ENCODE data around the gene ZSCAN31. TPM values are rescaled to one million over a fixed set of nuclear protein-coding genes. Genes with fewer than 3 reads are reported as not detected.
A peak's percentile ranks its signal among the peaks of the same experiment; 100 is the strongest.
"Not testable (repeated sequence)": the region's sequence is repeated elsewhere in the genome, so short reads cannot be mapped to it uniquely, and the experiment has no call there.

The ZSCAN31 gene
- total and polyA plus RNA-seq, 4 donors, result 8.3 to 19.9 (median 15.0) TPM

DNA sequence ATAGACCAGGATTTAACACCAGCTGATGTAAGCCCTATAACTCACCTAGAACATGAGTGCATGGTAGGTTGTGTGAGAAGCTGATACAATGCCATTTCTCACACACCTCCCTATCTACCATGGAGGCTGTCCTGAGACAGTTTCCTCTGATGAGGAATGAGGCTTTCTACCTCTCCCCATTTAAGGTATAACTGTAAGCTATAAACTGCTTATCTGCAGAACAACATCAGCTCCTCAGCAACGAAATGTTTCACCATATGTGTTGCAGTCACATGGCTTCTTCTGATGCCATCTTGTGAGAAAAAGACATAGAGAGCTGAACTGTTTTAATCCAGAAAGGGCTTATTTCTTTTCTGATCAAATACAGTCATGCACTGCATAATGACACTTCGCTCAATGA lies 34.5 kb upstream of the ZSCAN31 start:
- Histone ChIP-seq H3K4me3 (ENCODE audit: low read depth, low read length) (no peak overlapping the region), H3K36me3 (ENCODE audit: control insufficient read depth, insufficient read depth, low read length) (peaks cover 7% of the 10 kb centered on the region), H3K4me1 (ENCODE audit: control insufficient read depth, insufficient read depth, low read length) (no peaks in the 10 kb centered on the region), H3K27ac (ENCODE audit: low read depth, low read length) (no peak overlapping the region), H3K9me3 (ENCODE audit: control insufficient read depth, insufficient read depth, low read length) (no peaks in the 10 kb centered on the region), H3K27me3 (ENCODE audit: control insufficient read depth, insufficient read depth, low read length) (no peaks in the 10 kb centered on the region)
- no peak for DNase-seq (ENCODE audit: low read depth in 4 of 6, low spot score in 6 of 6)
- no CpG with 5 or more reads among the region's 2 CpGs for WGBS (ENCODE audit: insufficient coverage)

DNA sequence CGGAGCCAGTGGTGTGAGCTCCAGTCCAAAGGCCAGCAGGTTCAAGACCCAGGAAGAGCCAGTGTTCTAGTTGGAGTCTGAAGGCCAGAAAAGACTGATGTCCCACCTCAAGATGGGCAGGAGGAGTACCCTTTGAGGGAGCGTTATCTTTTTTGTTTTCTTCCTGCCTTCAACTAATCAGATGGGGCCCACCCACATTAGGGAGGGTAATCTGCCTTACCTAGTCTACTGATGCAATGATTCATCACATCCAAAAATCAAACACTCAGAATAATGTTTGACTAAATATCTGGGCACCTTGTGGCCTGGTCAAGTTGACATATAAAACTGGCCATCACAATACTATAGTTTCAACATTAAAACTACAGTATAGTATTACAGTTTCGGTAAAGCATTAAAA lies 33.5 kb upstream of the ZSCAN31 start:
- no peak overlapping the region for H3K4me3 ChIP-seq (ENCODE audit: low read depth, low read length)
- peaks cover 11% of the 10 kb centered on the region for H3K36me3 ChIP-seq (ENCODE audit: control insufficient read depth, insufficient read depth, low read length)
- H3K4me1 ChIP-seq (ENCODE audit: control insufficient read depth, insufficient read depth, low read length), result no peaks in the 10 kb centered on the region
- no peaks in the 10 kb centered on the region for H3K27me3 ChIP-seq (ENCODE audit: control insufficient read depth, insufficient read depth, low read length)
- DNase-seq (ENCODE audit: low read depth in 4 of 6, low spot score in 6 of 6), result no peak
- H3K27ac ChIP-seq (ENCODE audit: low read depth, low read length), result no peak overlapping the region
- WGBS (ENCODE audit: insufficient coverage), result 100% methylated on average over 1 of the region's 3 CpGs
- no peaks in the 10 kb centered on the region for H3K9me3 ChIP-seq (ENCODE audit: control insufficient read depth, insufficient read depth, low read length)

DNA sequence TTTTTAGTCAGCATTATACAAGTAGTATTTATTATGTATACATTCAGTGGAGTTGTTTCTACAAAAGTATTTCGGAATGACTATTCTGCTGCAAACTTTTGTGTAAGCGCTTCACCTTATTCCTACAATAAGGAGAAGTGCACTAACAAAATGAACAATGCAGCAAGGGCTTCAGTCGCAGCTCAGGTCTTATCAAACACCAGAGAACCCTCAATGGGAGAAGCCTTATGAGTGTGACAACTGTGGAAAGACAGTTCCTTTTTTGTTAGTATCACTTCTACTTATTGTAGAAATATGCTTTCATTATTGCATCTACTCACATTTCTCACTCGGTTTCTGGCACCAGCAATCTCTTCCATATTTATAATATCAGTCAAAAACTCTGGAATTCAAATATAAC lies 32.6 kb upstream of the ZSCAN31 start:
- no peak overlapping the region for H3K27ac ChIP-seq (ENCODE audit: low read depth, low read length)
- H3K4me1 ChIP-seq (ENCODE audit: control insufficient read depth, insufficient read depth, low read length), result no peaks in the 10 kb centered on the region
- no peak overlapping the region for H3K4me3 ChIP-seq (ENCODE audit: low read depth, low read length)
- no peaks in the 10 kb centered on the region for H3K9me3 ChIP-seq (ENCODE audit: control insufficient read depth, insufficient read depth, low read length)
- H3K27me3 ChIP-seq (ENCODE audit: control insufficient read depth, insufficient read depth, low read length), result no peaks in the 10 kb centered on the region
- no CpG with 5 or more reads among the region's 4 CpGs for WGBS (ENCODE audit: insufficient coverage)
- H3K36me3 ChIP-seq (ENCODE audit: control insufficient read depth, insufficient read depth, low read length), result peaks cover 18% of the 10 kb centered on the region
- no peak for DNase-seq (ENCODE audit: low read depth in 4 of 6, low spot score in 6 of 6)

DNA sequence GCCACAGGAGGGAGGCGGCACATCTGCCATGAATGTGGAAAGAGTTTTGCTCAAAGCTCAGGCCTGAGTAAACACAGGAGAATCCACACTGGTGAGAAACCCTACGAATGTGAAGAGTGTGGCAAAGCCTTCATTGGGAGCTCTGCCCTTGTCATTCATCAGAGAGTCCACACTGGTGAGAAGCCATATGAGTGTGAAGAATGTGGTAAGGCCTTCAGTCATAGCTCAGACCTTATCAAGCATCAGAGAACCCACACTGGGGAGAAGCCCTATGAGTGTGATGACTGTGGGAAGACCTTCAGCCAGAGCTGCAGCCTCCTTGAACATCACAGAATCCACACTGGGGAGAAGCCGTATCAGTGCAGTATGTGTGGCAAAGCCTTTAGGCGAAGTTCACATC lies 29.6 kb upstream of the ZSCAN31 start:
- not testable (repeated sequence) for H3K4me3 ChIP-seq (ENCODE audit: low read depth, low read length); H3K27ac ChIP-seq (ENCODE audit: low read depth, low read length); H3K27me3 ChIP-seq (ENCODE audit: control insufficient read depth, insufficient read depth, low read length); H3K4me1 ChIP-seq (ENCODE audit: control insufficient read depth, insufficient read depth, low read length); H3K9me3 ChIP-seq (ENCODE audit: control insufficient read depth, insufficient read depth, low read length); DNase-seq (ENCODE audit: low read depth in 4 of 6, low spot score in 6 of 6)
- peaks cover 28% of the 10 kb centered on the region for H3K36me3 ChIP-seq (ENCODE audit: control insufficient read depth, insufficient read depth, low read length)
- WGBS (ENCODE audit: insufficient coverage), result 100% methylated on average over 2 of the region's 4 CpGs

DNA sequence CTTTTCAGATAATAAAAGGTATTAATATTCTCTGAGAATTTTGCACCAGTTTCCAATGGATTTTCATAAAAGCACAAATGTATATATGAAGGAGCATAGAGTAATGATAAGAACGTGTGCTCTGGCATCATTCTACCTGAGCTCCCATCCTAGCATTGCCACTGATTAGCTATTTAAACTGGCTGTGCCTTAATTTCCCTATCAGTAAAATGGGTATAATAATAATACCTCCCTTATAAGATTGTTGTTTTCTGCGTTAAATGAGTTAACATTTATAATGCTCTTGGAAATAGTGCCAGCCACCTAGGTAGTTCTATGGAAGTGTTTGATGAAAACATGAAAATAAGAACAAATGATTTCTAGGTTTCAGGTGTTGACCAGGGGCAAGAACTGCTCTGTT lies 25.0 kb upstream of the ZSCAN31 start:
- WGBS (ENCODE audit: insufficient coverage), result no CpG with 5 or more reads among the region's 2 CpGs
- H3K36me3 ChIP-seq (ENCODE audit: control insufficient read depth, insufficient read depth, low read length), result peaks cover 29% of the 10 kb centered on the region
- no peak overlapping the region for H3K27ac ChIP-seq (ENCODE audit: low read depth, low read length)
- no peak overlapping the region for H3K4me3 ChIP-seq (ENCODE audit: low read depth, low read length)
- DNase-seq (ENCODE audit: low read depth in 4 of 6, low spot score in 6 of 6), result no peak
- H3K27me3 ChIP-seq (ENCODE audit: control insufficient read depth, insufficient read depth, low read length), result no peaks in the 10 kb centered on the region
- no peaks in the 10 kb centered on the region for H3K9me3 ChIP-seq (ENCODE audit: control insufficient read depth, insufficient read depth, low read length)
- peaks cover 9% of the 10 kb centered on the region for H3K4me1 ChIP-seq (ENCODE audit: control insufficient read depth, insufficient read depth, low read length)

DNA sequence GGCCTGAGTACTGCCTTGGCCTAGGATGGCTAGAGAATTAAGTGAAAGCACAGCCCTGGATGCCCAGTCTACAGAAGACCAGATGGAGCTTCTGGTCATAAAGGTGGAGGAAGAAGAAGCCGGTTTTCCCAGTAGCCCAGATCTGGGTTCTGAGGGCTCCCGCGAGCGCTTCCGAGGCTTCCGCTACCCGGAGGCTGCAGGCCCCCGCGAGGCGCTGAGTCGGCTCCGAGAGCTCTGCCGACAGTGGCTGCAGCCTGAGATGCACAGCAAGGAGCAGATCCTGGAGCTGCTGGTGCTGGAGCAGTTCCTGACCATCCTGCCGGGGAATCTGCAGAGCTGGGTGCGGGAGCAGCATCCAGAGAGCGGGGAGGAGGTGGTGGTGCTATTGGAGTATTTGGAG lies 23.6 kb upstream of the ZSCAN31 start:
- H3K9me3 ChIP-seq (ENCODE audit: control insufficient read depth, insufficient read depth, low read length); H3K27me3 ChIP-seq (ENCODE audit: control insufficient read depth, insufficient read depth, low read length); H3K27ac ChIP-seq (ENCODE audit: low read depth, low read length); H3K4me3 ChIP-seq (ENCODE audit: low read depth, low read length); DNase-seq (ENCODE audit: low read depth in 4 of 6, low spot score in 6 of 6): not testable (repeated sequence)
- Histone ChIP-seq H3K36me3 (ENCODE audit: control insufficient read depth, insufficient read depth, low read length) (peaks cover 20% of the 10 kb centered on the region), H3K4me1 (ENCODE audit: control insufficient read depth, insufficient read depth, low read length) (peaks cover 20% of the 10 kb centered on the region)
- 98% methylated on average over 13 of the region's 16 CpGs for WGBS (ENCODE audit: insufficient coverage)

DNA sequence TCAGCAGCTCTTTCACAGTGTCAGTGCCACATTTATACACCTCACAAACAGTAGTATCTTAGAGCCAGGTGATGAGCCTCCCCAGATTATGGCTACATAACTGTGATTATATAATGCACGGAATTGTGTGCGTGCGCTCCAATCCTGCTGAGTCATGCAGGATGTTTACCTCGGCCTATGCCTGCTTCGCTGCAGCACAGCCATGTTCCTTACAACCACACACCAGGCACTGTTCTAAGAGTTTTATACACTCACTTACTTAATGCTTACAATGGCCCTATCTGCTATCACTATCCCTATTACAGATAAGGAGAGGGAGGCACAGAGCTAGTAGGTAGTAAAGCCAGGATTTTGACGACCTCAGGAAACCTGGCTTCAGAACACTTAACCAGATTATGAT lies 21.1 kb upstream of the ZSCAN31 start:
- 100% methylated on average over 3 of the region's 6 CpGs for WGBS (ENCODE audit: insufficient coverage)
- peaks cover 12% of the 10 kb centered on the region for H3K36me3 ChIP-seq (ENCODE audit: control insufficient read depth, insufficient read depth, low read length)
- peaks cover 20% of the 10 kb centered on the region for H3K4me1 ChIP-seq (ENCODE audit: control insufficient read depth, insufficient read depth, low read length)
- H3K27ac ChIP-seq (ENCODE audit: low read depth, low read length), result no peak overlapping the region
- H3K27me3 ChIP-seq (ENCODE audit: control insufficient read depth, insufficient read depth, low read length), result no peaks in the 10 kb centered on the region
- no peaks in the 10 kb centered on the region for H3K9me3 ChIP-seq (ENCODE audit: control insufficient read depth, insufficient read depth, low read length)
- no peak for DNase-seq (ENCODE audit: low read depth in 4 of 6, low spot score in 6 of 6)
- H3K4me3 ChIP-seq (ENCODE audit: low read depth, low read length), result no peak overlapping the region

DNA sequence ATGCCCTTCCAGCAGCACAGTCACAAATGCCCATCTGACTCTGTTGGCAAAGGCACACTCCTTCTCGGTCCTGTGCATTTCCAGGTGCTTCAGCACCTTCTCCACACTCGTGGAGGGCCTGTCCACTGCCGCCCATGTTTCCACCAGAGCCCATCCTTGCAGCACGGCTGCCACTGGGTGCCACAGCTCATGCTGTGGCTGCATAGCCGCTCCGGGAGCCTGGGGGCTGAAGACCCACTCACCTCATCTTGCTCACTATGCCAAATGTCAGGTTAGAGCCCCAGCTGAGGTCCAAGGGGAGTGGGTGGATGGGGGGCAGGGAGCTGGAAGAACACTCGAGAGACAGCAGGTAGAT lies 20.7 kb upstream of the ZSCAN31 start:
- Histone ChIP-seq H3K4me3 (ENCODE audit: low read depth, low read length) (no peak overlapping the region), H3K4me1 (ENCODE audit: control insufficient read depth, insufficient read depth, low read length) (peaks cover 20% of the 10 kb centered on the region), H3K9me3 (ENCODE audit: control insufficient read depth, insufficient read depth, low read length) (no peaks in the 10 kb centered on the region), H3K27ac (ENCODE audit: low read depth, low read length) (peak overlapping the region; percentile 92), H3K27me3 (ENCODE audit: control insufficient read depth, insufficient read depth, low read length) (no peaks in the 10 kb centered on the region), H3K36me3 (ENCODE audit: control insufficient read depth, insufficient read depth, low read length) (peaks cover 9% of the 10 kb centered on the region)
- 73% methylated on average over 3 of the region's 7 CpGs for WGBS (ENCODE audit: insufficient coverage)
- no peak for DNase-seq (ENCODE audit: low read depth in 4 of 6, low spot score in 6 of 6)

DNA sequence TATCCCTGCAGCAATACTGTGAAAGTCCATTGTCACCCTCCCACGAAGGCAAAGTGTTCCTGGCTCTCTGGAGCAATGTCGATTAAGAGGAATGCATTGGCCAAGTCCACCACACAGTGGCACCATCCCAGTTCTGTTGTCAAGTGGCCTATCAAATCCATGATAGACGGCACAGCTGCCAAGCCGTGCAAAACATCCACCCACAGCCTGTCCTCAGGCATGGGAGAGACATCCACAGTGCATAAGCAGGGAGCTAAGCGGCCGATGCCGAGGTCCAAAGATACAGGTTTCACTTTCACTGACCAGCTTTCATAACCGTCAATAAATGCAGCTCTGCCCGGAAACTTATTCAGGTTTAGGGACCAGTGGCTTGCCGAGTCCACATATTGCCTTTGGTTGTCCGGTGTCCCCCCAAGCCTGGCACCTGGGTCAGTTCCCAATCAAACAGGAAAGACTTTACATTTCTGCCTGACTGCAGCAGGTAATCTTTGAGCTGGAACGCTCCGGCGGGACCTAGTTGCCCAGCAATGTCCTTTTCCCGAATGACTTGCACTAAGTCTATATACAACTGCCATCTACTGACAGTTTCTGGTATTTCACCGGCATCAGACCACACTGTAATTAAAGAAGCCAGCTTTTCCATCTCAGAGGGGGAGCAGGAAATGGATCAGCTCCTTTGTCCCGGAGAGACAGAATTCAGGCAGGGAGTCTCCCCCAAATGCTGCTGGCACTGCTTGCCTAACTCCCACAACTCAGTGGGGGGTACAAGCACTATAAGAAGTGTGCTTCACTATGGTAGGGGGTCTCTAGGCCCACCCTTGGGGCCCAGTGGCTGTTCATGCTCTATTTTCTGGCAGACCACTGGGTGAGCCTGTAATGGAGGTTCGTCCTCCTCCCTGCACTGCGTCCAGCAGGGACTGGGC lies 20.1 kb upstream of the ZSCAN31 start:
- WGBS (ENCODE audit: insufficient coverage), result 7% methylated on average over 18 of the region's 19 CpGs
- peaks cover 20% of the 10 kb centered on the region for H3K4me1 ChIP-seq (ENCODE audit: control insufficient read depth, insufficient read depth, low read length)
- H3K4me3 ChIP-seq (ENCODE audit: low read depth, low read length), result peak overlapping the region; percentile 83
- DNase-seq (ENCODE audit: low read depth in 4 of 6, low spot score in 6 of 6), result peak; percentile 71 to 96 (median 82)
- H3K27me3 ChIP-seq (ENCODE audit: control insufficient read depth, insufficient read depth, low read length), result no peaks in the 10 kb centered on the region
- peaks cover 8% of the 10 kb centered on the region for H3K36me3 ChIP-seq (ENCODE audit: control insufficient read depth, insufficient read depth, low read length)
- H3K27ac ChIP-seq (ENCODE audit: low read depth, low read length), result peak overlapping the region; percentile 92
- no peaks in the 10 kb centered on the region for H3K9me3 ChIP-seq (ENCODE audit: control insufficient read depth, insufficient read depth, low read length)
